Measurements from ENCODE around the gene RHBDF1.

GRCh38 chr16:47234-47633, 25.2 kb downstream of the RHBDF1 start:
- TF ChIP-seq CTCF (IDR thresholded peaks at IDR 0.05) (no peak), POLR2AphosphoS5 (IDR thresholded peaks at IDR 0.05) (no peak)

Data from prostate gland (tissue), 2 donors.